HG03103 (cell line): ENCODE results near the gene ADAM8.
A peak's percentile ranks its signal among the peaks of the same experiment; 100 is the strongest.
"Not testable (repeated sequence)": the region's sequence is repeated elsewhere in the genome, so short reads cannot be mapped to it uniquely, and the experiment has no call there.

Experiments used
- ATAC-seq: cut with Tn5 transposase; IDR thresholded peaks from one replicate; pipeline ENCODE4 v1.9.1; 2021; ENCODE audit warnings: low read depth; ENCODE audit not compliant: unreplicated experiment

Gene ADAM8

DNA sequence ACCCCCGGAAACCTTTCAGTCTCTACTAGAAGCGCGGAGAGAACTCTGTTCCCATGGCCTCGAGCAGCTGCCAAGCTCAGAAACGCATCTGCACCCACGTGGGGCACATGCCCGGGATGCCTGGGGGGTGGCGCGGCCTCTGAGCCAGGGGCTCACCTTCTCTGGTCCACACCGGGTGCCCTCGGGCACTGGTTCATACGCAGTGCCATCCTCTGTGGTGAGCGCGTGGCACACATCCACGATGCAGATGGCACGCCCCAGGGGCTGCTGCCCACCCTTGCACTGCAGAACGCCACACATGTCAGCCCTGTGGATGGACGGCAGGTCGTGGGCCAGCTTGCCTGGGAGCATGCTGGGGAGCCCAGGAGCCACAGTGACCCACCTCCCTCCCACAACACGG is 6.5 kb downstream of the ADAM8 start:
- ATAC-seq, result no peak

DNA sequence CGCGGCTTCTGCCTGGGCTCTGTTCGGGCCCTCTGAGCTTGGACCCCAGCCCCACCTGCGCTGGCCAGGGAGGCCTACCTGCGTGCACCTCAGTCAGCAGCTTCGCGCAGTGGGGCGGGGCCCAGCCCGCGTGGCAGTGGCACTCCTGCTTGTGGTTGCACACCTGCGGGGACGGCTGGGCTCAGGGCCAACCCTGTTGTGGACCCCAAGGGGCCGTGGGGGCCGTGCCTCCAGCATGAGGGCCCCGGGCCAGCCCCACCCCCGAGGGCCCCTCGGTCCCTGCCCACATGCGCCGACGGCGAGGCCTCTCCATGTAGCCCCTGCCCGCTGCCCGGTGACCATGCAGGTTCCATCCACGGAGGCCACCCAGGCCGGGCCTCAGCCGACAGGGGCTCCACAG is 7.3 kb downstream of the ADAM8 start:
- no peak for ATAC-seq

DNA sequence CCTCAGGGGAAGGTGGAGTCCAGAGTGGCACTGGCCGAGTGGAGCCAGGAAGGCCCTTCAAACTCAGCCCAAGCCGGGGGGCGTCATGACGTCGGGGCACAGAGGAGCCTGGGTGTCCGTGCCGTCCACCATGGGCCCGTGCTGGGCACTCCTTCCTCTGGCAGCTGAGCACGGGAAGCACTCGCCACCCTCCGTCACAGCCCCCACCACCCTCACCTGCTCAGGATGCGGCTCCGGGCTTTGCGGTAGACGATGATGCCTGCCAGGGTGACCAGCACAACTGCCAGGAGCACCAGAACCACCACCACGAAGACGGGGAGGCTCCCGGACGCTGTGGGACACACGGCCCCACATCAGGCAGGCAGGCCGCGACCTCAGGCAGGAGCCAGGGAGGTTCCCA is 8.1 kb downstream of the ADAM8 start:
- ATAC-seq, result no peak

DNA sequence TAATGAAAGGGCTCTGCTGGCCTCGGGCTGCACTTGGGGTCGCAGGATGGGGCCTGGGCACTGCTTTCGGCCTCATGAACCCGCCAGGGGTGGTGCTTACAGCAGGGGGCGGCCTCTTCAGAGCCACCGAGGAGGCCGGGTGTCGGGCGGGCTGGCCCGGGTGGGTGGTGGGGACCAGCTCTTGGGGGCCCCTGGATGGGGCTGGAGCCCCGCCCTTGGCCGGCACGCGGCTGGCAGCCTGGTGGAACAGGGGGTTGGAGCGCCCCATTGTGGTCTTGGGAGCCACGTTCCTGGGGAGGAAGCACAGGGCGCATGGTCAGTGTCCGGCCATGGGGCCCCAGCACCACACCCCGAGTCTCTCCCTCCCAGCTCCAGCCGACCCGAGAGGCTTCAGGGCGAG is 8.8 kb downstream of the ADAM8 start:
- ATAC-seq, result no peak

DNA sequence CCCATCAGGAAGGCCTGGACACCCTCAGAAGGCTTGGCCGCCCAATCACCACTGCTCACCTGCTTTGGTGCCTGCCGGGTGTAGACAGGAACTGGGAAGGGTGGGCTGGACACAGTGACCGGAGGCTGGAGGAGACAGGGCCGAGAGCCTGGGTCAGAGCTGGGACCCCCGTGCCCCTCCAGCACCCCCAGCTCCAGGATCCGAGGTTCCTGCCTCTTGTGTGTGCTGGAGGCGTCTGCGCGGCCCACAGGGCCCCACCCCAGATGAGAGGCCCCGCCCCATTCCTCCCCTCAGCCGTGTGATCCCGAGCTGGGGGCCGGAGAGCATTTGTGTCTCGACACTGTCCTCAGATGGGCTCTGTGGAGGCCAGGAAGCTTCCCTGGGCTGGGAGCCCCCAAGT is 9.4 kb downstream of the ADAM8 start:
- ATAC-seq, result no peak

DNA sequence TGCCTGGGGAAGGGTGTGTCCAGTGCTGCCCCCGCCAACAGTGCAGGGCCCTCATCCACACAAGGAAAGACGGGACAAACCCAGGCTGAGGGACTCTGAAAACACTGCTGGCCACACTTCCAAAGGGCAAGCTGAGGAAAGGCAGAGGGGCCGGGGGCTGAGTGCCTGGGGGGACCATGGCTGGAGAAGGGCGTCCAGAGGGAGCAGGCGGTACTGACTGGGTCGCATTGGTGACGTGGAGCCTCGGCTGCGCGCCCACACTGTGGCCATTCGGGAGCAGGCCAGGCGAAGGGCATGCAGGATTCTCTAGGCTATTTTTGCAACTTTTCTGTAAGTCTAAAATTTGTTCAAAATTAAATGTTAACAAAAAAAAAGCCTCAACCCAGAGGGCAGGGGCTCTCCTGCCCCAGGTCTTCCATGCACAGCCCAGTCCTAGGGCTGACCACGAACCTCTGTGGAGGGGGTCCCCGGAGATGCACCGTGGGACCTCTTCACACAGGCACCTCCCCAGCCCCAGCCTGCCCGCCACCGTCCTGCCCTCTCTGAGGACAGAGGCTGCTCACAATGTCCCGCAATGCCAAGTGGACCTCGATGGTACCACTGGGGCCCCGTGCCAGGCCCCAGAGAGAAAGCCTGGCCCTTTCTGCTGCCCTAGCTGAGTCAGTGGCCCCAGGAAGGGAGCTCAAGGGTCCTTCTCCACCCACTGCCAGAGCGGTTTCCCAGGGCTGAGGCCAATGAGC is 10.4 kb downstream of the ADAM8 start:
- ATAC-seq, result no peak

DNA sequence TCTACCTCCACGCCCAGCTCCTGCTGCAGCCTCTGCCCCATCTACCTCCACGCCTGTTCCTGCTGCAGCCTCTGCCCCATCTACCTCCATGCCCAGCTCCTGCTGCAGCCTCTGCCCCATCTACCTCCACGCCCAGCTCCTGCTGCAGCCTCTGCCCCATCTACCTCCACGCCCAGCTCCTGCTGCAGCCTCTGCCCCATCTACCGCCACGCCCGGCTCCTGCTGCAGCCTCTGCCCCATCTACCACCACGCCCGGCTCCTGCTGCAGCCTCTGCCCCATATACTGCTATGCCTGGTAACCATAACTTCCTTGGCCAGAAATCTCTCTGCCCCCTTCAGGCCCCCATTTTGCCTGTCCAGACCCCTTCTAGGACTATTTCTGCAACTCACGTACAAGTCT is 11.6 kb downstream of the ADAM8 start:
- not testable (repeated sequence) for ATAC-seq

DNA sequence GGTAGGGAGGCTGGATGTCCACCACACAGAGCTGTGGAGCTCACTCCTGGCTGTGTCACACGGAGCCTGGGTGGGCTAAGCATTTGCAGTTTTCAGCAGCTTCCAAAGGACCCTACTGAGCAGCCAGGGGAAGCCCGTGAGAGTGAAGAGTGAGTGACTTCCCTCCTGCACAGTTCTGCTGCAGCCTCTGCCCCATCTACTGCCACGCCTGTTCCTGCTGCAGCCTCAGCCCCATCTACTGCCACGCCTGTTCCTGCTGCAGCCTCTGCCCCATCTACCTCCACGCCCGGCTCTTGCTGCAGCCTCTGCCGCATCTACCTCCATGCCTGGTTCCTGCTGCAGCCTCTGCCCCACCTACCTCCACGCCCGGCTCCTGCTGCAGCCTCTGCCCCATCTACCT is 12.2 kb downstream of the ADAM8 start:
- no peak for ATAC-seq

DNA sequence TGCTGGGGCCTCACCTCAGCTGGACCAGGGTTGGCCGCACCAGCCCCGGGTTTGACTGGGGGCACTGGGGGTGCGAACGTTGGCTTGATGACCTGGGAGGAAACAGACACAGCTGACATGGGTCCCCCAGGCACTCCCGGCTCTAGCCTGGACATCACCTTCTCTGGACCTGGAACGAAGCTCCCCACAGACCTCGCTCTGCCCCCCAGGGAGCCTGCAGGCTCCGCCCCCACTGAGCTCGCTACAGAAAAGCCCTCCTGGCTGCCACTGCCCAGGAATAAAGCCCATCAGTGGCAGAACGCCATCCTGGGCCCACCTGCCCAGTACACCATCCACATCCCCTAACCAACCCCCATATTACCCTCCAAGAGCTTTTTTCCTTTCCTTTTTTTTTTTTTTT is 13.0 kb downstream of the ADAM8 start:
- ATAC-seq, result no peak

DNA sequence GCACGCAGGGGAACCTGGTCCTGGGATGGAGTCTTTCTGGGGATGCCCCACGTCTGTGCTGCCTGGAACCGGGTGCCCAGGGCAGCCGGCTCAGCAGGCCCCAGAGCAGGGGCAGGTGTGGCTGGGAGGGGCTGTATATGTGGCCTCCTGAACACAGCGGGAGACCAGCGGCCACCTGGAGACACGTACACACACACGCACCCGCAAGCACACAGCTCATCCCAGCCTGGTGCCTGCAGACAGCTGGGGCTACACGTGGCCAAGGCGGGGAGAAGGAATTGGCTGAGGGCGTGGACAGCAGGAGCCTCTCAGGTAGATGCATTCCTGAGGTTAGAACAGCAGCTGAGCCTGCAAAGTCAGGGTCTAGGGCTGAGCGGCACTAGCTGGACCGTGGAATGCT is 14.0 kb downstream of the ADAM8 start:
- ATAC-seq, result no peak

DNA sequence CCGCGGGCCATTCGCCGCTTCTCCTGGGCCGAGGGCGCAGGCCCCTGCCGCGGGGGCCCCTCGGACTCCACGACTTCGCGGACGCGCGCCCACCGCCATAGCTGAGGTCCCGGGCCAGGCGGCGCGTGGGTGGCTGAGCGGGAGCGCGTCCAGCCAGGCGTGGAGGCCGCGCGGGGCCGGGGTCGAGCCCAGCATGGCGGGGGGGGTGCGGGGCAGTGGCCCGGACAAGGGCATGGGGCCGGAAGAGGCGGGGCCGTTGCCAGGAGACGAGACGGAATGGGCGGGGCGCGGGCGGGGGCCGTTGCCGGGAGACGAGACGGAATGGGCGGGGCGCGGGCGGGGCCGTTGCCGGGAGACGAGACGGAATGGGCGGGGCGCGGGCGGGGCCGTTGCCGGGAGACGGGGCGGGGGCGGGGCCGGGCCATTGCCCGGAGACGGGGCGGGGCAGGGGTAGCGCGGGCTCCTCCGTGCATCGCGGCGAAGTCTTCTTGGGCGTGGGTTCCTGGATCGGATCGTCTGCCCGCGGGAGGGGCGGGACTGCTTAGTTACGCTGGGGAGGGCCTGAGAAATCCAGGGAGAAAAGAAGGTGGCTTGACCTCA is 14.8 kb downstream of the ADAM8 start:
- ATAC-seq, result peak; percentile 44

DNA sequence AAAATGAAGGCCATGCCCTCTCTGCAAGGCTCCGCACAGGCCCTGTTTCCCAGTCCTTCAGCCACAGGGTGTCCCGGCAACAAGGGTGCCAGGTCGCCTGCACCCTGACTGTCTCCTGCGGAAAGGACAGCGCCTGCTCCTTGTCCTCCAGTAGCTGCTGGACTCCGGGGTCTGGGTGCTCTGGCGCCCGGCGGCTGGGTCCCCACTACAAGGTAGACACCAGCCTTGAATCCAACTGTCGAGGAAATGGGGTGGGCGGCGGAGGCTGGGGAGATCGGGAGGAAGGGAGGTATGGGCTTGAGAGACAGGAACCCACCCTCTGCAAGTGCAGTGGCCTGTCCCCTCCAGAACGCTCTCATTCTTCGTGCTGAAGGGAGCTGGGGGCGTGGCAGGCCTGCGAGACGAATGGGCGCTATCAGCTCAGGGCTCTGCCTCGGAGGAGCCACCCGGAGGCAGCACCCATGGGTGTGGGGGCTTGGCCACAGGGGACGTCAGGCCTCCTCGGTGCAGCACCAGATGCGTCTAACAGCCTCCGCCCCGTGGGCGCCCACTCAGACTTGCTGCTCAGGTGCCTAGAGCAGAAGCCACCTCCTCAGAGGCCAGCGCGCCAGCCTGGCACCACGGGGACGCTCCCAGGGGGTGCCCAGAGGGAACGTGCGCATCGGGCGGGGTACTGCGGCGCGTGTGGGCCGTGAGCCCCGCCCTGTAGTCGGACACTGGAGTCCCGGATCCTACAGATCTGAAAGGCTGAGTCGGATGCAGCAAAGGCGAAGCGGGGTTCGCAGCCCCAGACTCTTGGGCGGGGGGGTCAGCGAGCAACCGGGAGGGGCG is 15.6 kb downstream of the ADAM8 start:
- ATAC-seq, result peak; percentile 50

DNA sequence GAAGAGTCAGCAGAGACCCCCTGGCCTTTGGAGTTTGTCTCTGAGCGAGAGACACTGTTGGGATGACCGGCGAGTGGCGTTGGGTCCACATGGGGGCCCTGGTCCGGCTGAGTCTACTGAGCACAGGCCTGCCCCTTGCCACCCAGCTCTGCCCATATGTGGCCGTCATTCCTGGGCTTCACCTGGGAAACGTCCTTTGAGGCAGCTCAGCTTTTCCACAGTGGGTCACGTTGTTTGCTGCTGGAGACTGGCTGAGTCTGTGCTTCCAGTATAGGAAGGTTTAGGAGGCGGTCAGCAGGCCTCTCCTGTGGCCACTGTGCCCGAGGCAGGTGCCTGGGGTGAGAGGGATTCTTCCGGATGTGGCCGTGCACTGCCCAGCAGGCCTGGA is 17.1 kb downstream of the ADAM8 start:
- ATAC-seq, result no peak

DNA sequence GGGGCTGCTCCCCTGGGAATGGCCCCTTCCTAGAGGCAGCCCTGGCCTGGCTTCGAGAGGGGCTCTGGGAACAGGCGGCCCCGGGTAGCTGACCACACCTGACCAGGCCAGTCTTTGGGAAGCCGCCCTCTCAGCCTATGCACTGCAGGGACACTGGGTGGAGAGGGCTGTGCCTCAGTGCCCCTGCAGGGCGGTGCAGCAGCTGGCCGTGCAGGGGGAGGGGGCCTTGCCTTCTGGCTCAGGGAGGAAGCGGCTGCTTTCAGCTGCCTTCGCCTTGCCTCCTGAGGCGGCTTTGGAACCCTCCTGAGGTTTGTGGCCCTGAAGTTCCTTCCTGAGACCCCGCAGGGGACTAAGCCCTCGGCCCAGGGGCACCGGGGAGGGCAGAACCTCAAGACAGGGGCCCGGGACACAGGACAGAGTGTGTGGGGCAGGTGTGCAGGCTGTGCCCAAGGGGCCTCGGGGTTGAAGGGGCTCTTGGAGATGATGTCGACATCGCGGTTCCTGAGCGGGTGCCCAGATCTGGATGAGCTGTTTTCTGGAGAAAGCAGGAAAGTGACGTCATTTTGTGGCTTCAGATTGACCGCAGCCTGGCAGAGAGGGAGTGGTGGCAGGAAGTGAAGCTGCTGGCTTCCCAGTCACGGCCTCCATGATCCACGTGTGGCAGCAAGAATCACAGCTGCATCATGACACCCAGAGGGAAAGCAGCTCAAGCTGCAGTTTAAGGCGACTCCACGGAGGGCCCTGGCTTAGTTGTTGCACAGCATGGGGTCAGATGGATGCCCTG is 17.7 kb downstream of the ADAM8 start:
- ATAC-seq, result no peak

DNA sequence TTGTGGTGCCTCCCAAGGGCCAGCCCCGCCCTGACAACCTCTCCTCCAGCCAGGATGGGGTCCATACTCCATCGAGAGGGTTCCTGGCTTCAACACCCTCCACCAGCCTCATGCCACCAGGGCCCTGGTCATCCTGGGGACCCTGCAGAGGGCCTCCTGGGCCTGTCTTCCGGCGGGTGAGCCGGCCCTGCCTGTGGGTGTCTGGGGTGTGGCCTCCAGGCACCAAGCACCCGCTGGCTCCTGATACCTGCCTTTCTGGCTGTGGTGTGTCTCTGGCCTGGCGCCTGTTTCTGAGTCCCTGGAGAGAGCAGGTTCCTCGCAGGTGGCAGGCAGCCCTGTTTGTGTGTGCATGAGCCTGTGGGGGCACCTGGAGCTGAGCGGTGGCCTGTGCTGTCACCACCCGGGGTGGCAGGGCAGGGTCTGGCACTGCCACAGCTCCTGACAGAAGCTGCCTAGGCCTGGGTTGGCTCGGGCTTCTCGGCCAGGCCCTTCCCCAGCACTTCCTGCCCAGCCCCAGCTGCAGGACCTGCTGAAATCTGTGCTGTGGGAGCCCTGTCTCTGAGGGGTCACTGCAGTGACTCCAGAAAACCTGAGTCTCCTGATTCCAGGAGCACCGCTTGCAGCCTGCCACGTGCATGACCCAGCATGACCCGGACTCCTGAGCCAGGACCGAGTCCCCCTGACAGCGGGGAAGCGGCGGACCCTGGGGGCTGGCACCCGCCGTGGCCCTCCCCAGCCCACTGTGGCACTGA is 18.4 kb downstream of the ADAM8 start:
- no peak for ATAC-seq

DNA sequence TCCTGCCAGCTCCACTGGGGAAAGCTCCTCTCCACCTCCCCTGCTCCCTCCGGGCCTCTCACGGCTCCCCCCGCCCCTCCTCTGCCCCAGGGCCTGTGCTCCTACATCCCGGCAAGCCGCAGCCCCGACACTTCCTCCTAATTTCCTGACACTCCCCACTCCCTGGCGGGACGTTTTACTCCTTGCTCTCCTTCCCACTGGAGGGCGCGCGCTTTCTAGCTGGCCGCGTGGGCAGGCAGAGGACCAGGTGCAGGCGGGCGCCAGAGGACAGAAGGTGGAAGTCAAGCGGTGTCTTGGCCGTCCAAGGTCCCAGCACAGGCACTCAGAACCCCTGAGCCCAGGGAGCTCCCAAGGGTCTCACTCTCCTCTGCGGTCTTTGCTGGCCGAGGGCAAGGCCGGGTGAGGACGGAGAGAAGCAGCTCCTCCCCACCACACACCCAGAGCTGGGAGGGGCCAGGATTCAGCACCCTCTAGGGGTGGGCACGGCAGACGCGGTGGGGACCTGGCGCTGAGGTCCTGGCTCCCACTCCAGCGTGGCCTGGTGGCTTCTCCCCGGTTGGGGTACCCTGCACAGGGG is 19.1 kb downstream of the ADAM8 start:
- ATAC-seq, result no peak

DNA sequence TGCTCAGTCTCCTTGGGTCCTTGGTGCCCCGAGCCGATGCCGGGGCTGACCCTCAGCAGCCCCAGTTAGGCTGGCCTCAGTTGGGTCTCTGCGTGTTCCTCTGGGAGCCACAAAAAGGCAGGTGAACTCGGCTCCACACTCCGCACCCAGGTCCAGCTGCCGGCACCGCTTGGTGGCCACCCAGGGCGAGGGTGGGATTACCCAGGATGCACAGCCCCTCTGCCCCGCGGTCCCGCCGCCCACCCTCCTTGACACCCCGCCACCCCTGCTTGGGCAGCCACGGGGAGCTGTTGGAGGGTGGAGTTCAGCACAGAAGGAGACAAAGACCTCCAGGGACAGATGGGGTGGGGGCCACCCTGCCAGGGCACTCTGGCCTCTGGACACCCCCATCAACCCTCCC is 21.3 kb downstream of the ADAM8 start:
- ATAC-seq, result no peak

DNA sequence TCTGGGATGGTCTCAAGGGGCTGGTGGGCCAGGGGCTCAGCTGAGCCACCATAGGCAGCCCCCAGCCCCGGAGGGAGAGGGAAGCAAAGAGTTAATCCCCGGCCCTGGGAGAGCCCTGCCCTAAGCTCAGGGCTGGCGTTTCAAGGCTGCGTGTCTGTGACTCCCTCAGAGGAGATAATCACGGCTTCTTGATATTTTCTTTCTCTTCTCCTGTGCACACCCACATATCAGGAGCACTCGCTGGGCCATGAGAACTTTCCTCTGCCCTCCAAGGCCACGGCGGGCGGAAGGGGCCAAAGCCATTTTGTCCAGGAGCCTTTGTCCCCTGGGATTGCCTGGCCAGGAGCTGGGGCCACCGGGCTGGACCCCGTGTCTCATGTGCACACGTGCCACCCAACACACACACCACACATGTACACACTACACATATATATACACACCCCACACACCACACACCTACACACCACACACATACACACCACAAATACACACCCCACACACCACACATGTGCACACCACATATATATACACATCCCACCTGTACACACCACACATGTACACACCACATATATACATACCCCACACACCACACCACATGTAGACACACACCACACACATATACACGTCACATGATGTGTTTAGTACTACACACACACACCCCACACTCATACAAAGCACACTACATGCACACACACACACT is 22.1 kb downstream of the ADAM8 start:
- ATAC-seq, result no peak

DNA sequence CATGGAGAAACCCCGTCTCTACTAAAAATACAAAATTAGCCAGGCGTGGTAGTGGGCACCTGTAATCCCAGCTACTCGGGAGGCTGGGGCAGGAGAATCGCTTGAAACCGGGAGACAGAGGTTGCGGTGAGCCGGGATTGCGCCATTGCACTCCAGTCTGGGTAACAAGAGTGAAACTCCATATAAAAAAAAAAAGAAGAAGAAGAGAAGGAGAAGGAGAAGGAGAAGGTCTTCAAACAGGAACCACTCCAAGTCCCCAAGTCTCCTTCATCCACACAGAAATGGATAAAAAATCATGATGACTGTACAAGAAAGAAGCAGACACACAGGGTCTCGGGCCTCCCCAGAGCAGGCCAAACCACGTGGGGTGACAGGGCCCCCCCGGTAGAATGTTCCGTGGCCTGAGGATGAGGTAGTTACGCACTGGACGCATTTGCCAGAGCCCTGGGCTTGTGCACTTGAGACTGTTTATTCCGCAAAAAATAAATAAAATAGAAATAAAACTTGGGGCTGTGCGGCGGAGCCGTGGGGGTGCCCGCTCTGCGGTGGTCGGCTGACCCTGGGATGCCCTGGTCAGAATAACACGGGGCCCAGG is 23.2 kb downstream of the ADAM8 start:
- no peak for ATAC-seq
